Skeletal muscle satellite cell (primary cell): ENCODE data around the gene MZT2B.
A peak's percentile ranks its signal among the peaks of the same experiment; 100 is the strongest.
"Not testable (repeated sequence)": the region's sequence is repeated elsewhere in the genome, so short reads cannot be mapped to it uniquely, and the experiment has no call there.

ENCODE experiments used
- H3K27me3 ChIP-seq: 2 replicates; pipeline ENCODE4 v1.7.0; 2013; ENCODE audit warnings: low read length; ENCODE audit not compliant: control insufficient read depth, insufficient read depth
- H3K36me3 ChIP-seq: 2 replicates; pipeline ENCODE4 v1.7.0; 2013; ENCODE audit warnings: mild to moderate bottlenecking, control low read depth, low read length; ENCODE audit not compliant: insufficient read depth
- H3K4me1 ChIP-seq: 2 replicates; pipeline ENCODE4 v1.7.0; 2013; ENCODE audit warnings: low read length; ENCODE audit not compliant: control insufficient read depth, insufficient read depth
- H3K4me2 ChIP-seq: 2 replicates; pipeline ENCODE4 v1.7.0; 2013; ENCODE audit warnings: mild to moderate bottlenecking, low read length
- H3K4me3 ChIP-seq: 2 replicates; pipeline ENCODE4 v1.7.0; 2013; ENCODE audit warnings: low read length
- H3K9ac ChIP-seq: 2 replicates; pipeline ENCODE4 v1.7.0; 2013; ENCODE audit warnings: mild to moderate bottlenecking, low read depth, low read length, moderate library complexity
- H3K9me3 ChIP-seq: replicated peaks from 2 replicates; pipeline ENCODE4 v1.7.0; 2013; ENCODE audit warnings: mild to moderate bottlenecking, control low read depth, low read length

MZT2B gene

DNA sequence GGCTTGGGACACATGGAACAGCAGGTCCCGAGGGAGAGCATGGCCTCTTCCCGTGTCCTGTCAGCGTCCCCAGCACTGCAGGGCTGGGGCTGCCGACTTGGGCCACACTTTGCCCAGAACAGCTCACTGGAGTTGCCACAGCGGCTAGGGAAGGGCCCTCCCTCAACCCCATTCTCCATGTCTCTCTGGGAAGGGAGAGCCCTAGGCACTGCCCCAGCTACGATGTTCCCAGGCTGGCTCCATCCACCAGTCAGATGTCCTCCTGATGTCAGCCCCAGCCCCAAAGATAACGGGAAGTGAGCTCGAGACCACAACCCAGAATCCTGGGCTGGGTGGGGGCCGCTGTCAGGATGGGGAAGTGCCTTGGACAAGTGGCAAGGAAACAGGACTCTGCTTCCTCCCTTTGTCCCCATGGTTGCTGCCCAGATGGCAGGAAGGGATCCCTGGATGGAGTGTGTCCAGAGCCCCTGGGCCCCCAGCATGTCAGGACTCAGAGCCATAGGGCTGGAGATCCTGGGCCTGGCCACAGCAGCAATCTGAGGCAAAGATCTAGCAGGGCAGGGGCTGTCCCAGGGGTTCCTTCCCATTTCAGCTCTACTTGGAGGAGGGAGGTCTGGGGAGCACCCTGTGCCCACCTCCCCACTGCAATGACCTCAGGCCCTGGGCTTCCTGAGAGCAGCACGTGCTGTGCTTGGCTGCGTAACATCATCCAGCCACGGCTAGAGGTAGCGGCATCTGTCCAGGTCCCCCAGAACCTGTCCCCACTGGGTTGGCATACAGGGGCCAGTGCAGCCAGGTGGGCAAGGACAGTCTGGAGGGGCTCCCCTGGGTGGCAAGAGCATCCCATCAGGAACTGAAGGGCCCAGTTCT, 39.4 kb upstream of the MZT2B start:
- not testable (repeated sequence) for H3K9me3 ChIP-seq, H3K36me3 ChIP-seq, H3K27me3 ChIP-seq, H3K4me2 ChIP-seq, H3K4me1 ChIP-seq, H3K4me3 ChIP-seq, H3K9ac ChIP-seq

DNA sequence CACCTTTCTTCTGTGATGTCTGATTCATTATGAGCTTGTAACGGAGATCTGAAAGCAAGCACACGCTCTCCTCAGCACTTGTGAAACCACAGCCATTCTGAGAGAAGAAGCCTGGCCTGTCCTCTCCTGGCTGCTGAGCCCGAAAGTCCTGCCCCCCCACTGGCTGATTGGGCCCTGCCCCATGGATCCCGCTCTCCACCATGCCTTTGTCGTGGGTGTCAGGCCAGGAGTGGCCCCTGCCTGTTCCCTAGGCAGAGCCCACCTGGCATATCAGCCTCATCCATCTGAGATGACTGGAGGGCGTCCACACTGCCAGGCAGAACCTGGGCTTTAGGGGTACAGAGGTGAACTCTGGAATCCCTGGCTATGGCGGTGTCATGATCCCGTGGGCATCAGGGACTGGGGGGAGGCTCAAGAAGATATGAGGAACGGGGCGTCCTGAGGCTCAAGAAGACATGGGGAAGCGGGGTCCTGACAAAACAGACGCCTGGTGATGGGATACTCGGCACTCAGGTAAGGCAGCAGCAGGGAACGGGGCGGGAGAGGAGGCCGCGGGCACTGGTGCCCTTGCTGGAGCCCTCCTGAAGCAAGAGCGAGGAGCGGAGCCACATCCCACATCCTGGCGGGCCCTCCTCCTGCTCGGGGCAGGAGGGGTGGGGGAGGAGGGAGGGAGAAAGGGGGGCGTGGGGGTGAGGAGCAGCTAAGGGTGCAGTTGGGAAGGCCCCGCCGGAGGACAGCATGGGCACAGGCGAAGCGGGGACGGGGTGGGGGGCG, 38.6 kb upstream of the MZT2B start:
- H3K4me3 ChIP-seq, H3K27me3 ChIP-seq, H3K9me3 ChIP-seq, H3K4me2 ChIP-seq, H3K9ac ChIP-seq, H3K4me1 ChIP-seq, H3K36me3 ChIP-seq: not testable (repeated sequence)

DNA sequence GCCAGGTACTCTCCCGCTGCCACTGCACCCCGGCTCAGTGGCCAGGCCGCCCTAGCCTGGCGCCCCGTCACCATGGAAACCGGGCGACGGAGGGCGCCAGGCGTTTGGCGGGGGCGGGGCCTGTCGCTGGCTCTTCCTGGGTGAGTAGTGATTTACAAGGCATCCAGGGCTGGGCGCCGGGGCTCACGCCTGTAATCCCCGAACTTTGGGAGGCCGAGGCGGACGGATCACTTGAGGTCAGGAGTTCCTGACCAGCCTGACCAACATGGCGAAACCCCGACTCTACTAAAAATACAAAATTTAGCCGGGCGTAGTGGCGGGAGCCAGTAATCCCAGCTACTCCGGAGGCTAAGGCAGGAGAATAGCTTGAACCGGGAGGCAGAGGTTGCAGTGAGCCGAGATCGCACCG, 37.1 kb upstream of the MZT2B start, which contains the start of gene CCDC74B:
Gene CCDC74B, minus strand, starts transcription at position 107 of the 409 bp plus-strand sequence. CDS start 116 bp downstream, outside the sequence.
- Histone ChIP-seq H3K4me2 (peak within 1 kb of the TSS; percentile 82), H3K9ac (peak within 1 kb of the TSS; percentile 30), H3K4me3 (peak within 1 kb of the TSS; percentile 67)
- not testable (repeated sequence) for H3K9me3 ChIP-seq, H3K36me3 ChIP-seq, H3K4me1 ChIP-seq, H3K27me3 ChIP-seq

DNA sequence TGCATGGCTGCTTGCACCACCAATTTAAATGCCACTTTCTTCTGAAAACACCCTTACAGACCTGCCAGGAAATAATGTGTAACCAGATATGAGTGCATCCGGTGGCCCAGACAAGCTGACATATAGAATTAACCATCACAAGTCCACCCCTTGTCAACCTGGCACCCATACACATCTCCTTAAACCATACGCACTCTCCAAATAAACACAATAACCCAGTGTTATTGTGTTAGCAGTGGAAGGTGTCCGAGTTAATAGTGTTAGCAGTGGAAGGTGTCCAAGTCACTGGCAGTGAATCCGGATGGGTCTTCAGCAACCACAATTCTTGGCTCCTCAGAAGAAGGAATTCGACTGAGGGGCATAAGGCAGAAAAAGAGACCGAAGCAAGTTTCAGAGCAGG, 33.5 kb upstream of the MZT2B start:
- not testable (repeated sequence) for H3K9ac ChIP-seq, H3K9me3 ChIP-seq, H3K4me2 ChIP-seq, H3K4me3 ChIP-seq, H3K4me1 ChIP-seq, H3K36me3 ChIP-seq, H3K27me3 ChIP-seq

DNA sequence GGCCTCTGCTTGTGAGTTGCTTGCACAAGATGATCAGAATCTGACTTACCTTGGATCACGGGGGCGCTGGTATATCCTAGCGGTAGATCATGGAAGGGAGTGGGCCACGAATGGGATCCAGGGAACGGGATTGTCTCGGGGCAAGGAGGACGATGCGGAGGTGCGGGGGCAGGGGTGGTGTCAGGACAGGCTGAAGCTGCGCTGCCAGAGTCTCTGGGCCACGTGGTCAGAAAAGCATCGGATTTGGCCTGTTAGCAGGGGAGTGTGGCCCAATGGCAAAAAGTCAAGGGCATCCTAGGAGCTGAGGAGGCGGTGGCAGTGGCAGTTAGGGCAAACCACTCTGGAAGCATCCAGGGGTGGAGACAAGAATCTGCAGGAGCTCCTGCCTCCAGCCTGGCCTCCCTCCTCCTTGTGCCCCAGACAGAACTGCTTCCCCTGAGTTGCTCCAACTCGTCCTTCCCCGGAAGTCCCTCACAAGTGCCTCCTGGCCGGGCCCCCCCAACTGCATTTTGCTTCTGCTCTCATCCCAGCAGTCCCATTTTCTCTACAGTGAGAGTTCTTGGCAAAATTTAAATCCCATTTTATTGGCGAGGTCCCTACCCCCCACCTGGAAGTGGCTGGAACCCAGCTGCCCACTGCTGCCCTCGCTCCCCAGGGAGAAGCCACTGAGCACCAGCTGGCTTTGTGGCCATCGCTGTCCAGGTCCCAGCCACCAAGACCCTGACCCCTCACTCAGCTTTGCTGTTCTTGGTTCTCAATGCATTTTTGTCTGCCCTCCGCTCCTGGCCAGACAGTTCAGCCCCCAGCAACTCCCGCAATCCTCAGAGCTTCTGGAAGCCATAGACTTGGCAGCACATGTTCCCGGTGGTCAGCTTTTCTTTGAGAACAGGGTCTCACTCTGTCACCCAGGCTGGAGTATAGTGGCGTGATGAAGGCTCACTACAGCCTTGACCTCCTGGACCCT, 31.6 kb upstream of the MZT2B start:
- Histone ChIP-seq H3K36me3 (peaks cover 13% of the 10 kb centered on the region), H3K4me2 (no peak overlapping the region), H3K4me3 (no peak overlapping the region), H3K9ac (no peak overlapping the region), H3K27me3 (no peaks in the 10 kb centered on the region), H3K4me1 (no peaks in the 10 kb centered on the region), H3K9me3 (no peaks in the 10 kb centered on the region)

DNA sequence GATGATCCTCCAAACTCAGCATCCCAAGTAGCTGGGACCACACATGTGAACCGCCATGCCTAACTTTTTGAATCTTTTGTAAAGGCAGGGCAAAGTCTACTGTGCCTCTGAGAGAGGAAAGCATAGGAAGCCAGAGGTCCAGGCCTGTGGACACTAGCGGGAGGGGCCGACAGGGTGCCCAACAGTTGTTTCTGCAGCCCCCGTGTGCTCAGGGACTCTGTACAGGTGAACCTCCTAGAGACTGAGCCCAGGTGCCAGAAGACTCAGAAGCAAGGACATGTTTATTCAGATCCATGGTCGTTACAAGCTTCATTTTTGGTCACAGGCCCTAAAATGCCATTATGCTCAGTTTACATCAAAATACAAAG, 30.9 kb upstream of the MZT2B start:
- H3K9me3 ChIP-seq, H3K9ac ChIP-seq, H3K4me2 ChIP-seq, H3K4me1 ChIP-seq, H3K27me3 ChIP-seq, H3K4me3 ChIP-seq: not testable (repeated sequence)
- H3K36me3 ChIP-seq, result peaks cover 13% of the 10 kb centered on the region

DNA sequence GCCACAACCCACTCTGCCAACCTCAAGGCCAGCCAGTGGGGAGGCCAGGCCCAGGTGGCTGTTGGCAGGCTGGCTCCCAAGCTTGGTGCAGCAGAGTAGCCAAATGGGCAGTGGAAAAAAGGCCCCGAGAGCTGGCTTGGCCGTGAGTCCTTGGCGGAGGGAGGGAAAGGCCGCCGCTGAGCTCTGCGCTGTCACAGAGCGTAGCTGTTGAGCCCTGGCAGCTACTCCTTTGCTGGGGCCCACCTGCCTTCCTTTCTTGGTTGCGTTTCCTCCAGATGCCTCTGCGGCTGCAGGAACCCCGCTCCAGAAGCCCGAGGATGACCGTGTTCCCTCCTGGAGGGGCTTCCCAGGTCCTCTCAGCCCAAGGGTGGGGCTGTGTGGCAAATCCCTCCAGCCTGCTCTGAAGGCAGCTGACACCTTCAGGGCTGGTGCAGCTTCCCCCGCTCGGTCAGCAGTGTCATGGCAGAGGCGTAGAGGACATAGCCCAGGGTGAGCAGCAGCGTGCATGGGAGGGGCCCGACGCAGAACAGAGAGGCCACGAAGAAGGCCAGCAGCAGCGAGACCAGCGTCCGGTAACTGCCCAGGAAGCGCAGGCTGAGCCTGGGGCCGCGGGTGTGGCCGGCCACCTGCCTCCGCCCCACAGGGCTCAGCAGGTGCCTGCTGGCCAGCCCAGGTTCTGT, 29.8 kb upstream of the MZT2B start:
- H3K36me3 ChIP-seq, result peaks cover 13% of the 10 kb centered on the region
- not testable (repeated sequence) for H3K4me3 ChIP-seq, H3K9me3 ChIP-seq, H3K9ac ChIP-seq, H3K4me1 ChIP-seq, H3K27me3 ChIP-seq, H3K4me2 ChIP-seq

DNA sequence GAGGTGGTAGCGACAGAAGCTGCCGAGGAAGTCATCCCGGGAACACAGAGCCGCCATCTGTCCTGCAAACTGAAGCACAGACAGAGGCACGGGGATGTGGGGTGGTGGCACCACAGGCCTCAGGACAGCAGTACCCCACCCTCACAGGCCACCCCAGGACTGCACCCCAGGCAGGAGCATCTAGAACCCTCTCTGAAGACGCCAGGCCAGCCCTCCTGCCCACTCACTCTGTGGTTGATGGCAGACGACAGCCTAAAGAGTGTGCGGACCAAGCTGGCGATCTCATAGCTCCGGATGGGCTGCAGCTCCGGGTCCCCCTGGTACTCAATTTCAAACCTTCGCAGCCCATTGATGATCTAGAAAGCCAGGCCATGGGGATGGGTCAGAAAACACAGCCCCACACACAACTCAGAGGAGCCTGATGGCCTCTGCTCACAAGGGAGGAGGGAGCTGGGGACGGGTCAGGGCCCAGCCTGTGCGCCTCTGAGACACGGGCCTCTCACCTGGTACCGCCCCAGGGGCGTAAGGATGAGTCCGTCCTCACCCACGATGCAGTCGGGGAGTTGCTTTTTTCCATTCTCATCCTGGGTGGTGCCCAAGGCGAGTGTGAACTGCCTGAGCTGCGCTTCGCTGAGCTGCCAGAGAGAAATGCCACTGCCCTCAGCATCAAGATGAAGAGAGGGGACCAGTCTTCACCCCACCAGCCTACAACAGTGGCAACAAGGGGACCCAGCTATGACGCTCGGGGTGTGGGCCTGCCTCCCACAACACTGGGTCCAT, 29.1 kb upstream of the MZT2B start:
- no peak overlapping the region for H3K4me3 ChIP-seq
- no peak overlapping the region for H3K4me2 ChIP-seq
- no peaks in the 10 kb centered on the region for H3K9me3 ChIP-seq
- peaks cover 13% of the 10 kb centered on the region for H3K36me3 ChIP-seq
- no peak overlapping the region for H3K9ac ChIP-seq
- H3K27me3 ChIP-seq, result no peaks in the 10 kb centered on the region
- no peaks in the 10 kb centered on the region for H3K4me1 ChIP-seq

DNA sequence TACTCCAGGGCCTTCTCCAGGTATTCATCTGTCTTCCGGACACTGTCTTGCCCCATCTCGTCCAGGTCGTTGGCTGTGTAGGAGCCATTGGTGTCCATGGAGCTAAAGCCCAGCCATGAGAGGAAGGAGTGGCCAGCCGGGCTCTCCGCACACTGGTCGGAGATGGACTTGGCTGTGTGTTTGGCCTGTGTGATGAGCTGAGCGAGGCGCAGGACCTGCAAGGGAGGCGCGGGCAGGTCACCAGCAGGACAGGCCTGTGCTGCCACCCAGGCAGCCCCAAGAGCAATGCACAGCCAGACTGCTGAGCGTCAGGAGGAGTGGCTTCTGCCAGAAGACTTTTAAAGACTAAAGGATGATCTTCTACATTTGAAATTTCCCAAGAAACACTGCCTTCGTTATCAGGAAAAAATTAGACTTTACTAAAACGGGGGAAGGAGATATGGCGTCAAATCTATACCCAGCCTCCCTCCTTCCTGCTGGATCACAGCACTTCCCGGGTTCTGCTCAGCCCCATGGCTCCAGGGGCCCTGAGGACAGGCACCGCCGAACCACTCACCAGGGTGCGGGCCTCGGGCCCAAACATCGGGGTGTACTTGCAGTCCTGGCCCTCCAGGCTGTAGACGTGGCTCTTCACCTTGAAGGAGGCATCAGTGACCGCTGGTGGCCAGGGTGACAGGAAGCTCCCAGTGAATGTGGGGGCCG, 28.2 kb upstream of the MZT2B start:
- H3K4me1 ChIP-seq, H3K9ac ChIP-seq, H3K27me3 ChIP-seq, H3K4me3 ChIP-seq, H3K9me3 ChIP-seq, H3K4me2 ChIP-seq: not testable (repeated sequence)
- peaks cover 13% of the 10 kb centered on the region for H3K36me3 ChIP-seq

DNA sequence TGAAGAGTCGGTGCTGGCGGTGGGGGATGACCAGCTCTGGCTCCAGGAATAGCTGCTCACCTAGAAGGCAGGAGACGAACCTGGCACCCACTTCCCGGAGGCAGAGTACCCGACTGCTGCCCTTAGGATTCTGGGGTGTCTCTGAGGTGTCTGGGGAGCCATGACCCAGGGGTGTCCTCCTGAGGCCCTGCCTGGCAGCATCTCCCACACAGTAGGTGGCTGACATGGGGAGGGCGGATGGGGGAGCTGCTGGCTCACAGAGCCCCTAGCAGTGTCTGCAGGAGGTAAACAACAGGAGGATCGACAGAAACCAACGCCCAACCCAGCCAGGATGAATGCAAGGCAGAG, 27.7 kb upstream of the MZT2B start:
- H3K4me3 ChIP-seq, H3K9ac ChIP-seq, H3K9me3 ChIP-seq, H3K4me1 ChIP-seq, H3K4me2 ChIP-seq, H3K27me3 ChIP-seq: not testable (repeated sequence)
- peaks cover 13% of the 10 kb centered on the region for H3K36me3 ChIP-seq
